Measurements from ENCODE around the gene CEACAM6.

DNA sequence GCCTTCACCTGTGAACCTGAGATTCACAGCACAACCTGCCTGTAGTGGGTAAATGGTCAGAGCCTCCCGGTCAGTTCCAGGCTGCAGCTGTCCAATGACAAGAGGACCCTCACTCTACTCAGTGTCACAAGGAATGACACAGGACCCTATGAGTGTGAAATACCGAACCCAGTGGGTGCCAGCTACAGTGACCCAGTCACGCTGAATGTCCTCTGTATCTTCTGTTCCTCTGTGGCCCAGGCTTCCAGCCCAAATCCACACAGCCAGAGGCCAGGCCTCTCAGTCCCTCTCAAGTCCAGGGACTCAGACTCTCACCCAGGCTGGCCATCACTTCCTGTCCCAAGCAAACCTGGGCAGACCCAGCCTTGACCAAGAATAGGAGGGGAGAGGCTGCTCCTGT lies 51.8 kb downstream of the CEACAM6 start:
- TF ChIP-seq, protein P1, sequence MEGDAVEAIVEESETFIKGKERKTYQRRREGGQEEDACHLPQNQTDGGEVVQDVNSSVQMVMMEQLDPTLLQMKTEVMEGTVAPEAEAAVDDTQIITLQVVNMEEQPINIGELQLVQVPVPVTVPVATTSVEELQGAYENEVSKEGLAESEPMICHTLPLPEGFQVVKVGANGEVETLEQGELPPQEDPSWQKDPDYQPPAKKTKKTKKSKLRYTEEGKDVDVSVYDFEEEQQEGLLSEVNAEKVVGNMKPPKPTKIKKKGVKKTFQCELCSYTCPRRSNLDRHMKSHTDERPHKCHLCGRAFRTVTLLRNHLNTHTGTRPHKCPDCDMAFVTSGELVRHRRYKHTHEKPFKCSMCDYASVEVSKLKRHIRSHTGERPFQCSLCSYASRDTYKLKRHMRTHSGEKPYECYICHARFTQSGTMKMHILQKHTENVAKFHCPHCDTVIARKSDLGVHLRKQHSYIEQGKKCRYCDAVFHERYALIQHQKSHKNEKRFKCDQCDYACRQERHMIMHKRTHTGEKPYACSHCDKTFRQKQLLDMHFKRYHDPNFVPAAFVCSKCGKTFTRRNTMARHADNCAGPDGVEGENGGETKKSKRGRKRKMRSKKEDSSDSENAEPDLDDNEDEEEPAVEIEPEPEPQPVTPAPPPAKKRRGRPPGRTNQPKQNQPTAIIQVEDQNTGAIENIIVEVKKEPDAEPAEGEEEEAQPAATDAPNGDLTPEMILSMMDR (IDR thresholded peaks at IDR 0.05 in 8 of 11, conservative IDR thresholded peaks at IDR 0.05 in 3 of 11), result no peak
- no peak for TF ChIP-seq POLR2A (IDR thresholded peaks at IDR 0.05)
- no peak for TF ChIP-seq POLR2AphosphoS5 (IDR thresholded peaks at IDR 0.05)

All from spleen (tissue), 7 donors.